ENCODE results near the gene DYNC1I1.

- TF ChIP-seq CTCF (IDR thresholded peaks at IDR 0.05; ENCODE audit: extremely low read depth in 1 of 2, insufficient read depth in 1 of 2, low read depth in 1 of 2, low read length in 2 of 2) (no peak), POLR2AphosphoS5 (IDR thresholded peaks at IDR 0.05; ENCODE audit: insufficient read depth, low read depth, low read length) (no peak), POLR2A (IDR thresholded peaks at IDR 0.05; ENCODE audit: low read depth, low read length) (no peak), MAX (IDR thresholded peaks at IDR 0.05; ENCODE audit: insufficient read depth, insufficient read length) (no peak), FOS (IDR thresholded peaks at IDR 0.05; ENCODE audit: borderline replicate concordance, insufficient read depth, low read length) (no peak), GATA2 (IDR thresholded peaks at IDR 0.05; ENCODE audit: insufficient read depth, insufficient read length, low read depth, low read length) (no peak)
These were observed 188.4 kb downstream of the DYNC1I1 start for GRCh38 chr7:95960706-95961244.
